Colon (tissue), 2 donors: ENCODE results near the gene ARMC7.
"Not testable (repeated sequence)": the region's sequence is repeated elsewhere in the genome, so short reads cannot be mapped to it uniquely, and the experiment has no call there.

Source experiments
- FAIRE-seq: peaks from 2 replicates; lab custom pipeline; 2012; peaks lifted over from hg19 to GRCh38; lab: Jason Lieb, UNC
- donor health status: control.
- donor health status: control.

The ARMC7 gene

GRCh38 chr17:75109407-75110233 lies at the start of gene ARMC7:
Gene ARMC7, plus strand, starts transcription at chr17:75109969. Its CDS starts 320 bp downstream, at chr17:75110289.
- FAIRE-seq: no peak

GRCh38 chr17:75060434-75061054 lies 49.2 kb upstream of the ARMC7 start:
- no peak for FAIRE-seq

GRCh38 chr17:75061055-75061438 lies 48.7 kb upstream of the ARMC7 start:
- FAIRE-seq: no peak

GRCh38 chr17:75061618-75062017 lies 48.2 kb upstream of the ARMC7 start:
- no peak for FAIRE-seq

- no peak for FAIRE-seq
These were observed 46.6 kb upstream of the ARMC7 start for GRCh38 chr17:75063201-75063600.

GRCh38 chr17:75063626-75064025 lies 46.1 kb upstream of the ARMC7 start:
- FAIRE-seq: no peak

GRCh38 chr17:75064040-75064439 lies 45.7 kb upstream of the ARMC7 start:
- no peak for FAIRE-seq

- no peak for FAIRE-seq
These were observed 45.3 kb upstream of the ARMC7 start for GRCh38 chr17:75064460-75064859.

- FAIRE-seq: no peak
These were observed 44.8 kb upstream of the ARMC7 start for GRCh38 chr17:75064867-75065561.

- no peak for FAIRE-seq
These were observed 44.1 kb upstream of the ARMC7 start for GRCh38 chr17:75065562-75066151.

- no peak for FAIRE-seq
These were observed 41.9 kb upstream of the ARMC7 start for GRCh38 chr17:75067856-75068255.

GRCh38 chr17:75068750-75069149 lies 41.0 kb upstream of the ARMC7 start:
- no peak for FAIRE-seq

- no peak for FAIRE-seq
These were observed 40.0 kb upstream of the ARMC7 start for GRCh38 chr17:75069783-75070182.

- FAIRE-seq: not testable (repeated sequence)
These were observed 38.1 kb upstream of the ARMC7 start for GRCh38 chr17:75071478-75072271.

- FAIRE-seq: not testable (repeated sequence)
These were observed 36.9 kb upstream of the ARMC7 start for GRCh38 chr17:75072909-75073308.

GRCh38 chr17:75073618-75074047 lies 36.1 kb upstream of the ARMC7 start:
- FAIRE-seq: no peak

- no peak for FAIRE-seq
These were observed 35.2 kb upstream of the ARMC7 start for GRCh38 chr17:75074532-75074931.

- FAIRE-seq: no peak
These were observed 34.0 kb upstream of the ARMC7 start for GRCh38 chr17:75075597-75076336.

GRCh38 chr17:75077072-75077495 lies 32.7 kb upstream of the ARMC7 start:
- FAIRE-seq: no peak

- FAIRE-seq: no peak
These were observed 32.1 kb upstream of the ARMC7 start for GRCh38 chr17:75077496-75078283.
